HepG2 (cell line): ENCODE results near the gene RAET1L. TPM values are rescaled to one million over a fixed set of nuclear protein-coding genes. Genes with fewer than 3 reads are reported as not detected.
A peak's percentile ranks its signal among the peaks of the same experiment; 100 is the strongest.

Source experiments
- GABPA ChIP-seq, 2 experiments: IDR thresholded peaks; 2 replicates each; pipeline ENCODE4 v1.6.1; 2011 to 2016; ENCODE audit warnings: low read depth in 2 of 2, low read length in 1 of 2, missing biosample characterization in 1 of 2, missing genetic modification characterization in 1 of 2
- GATA4 ChIP-seq: sonication (generic); IDR thresholded peaks from 2 replicates; pipeline ENCODE4 v1.6.1; 2016; ENCODE audit warnings: antibody characterized with exemption, low read depth, borderline replicate concordance
- GTF3A ChIP-seq: sonication (generic); formaldehyde crosslinking; conservative IDR thresholded peaks from 2 replicates; pipeline ENCODE4 v1.4.0; 2020; ENCODE audit warnings: mild to moderate bottlenecking, missing genetic modification reagents
- MAFF ChIP-seq: IDR thresholded peaks from 2 replicates; pipeline ENCODE4 v1.6.1; 2011; ENCODE audit warnings: low read depth, low read length, improper control_type of control experiment
- ONECUT2 ChIP-seq: sonication (generic); formaldehyde crosslinking; IDR thresholded peaks from 2 replicates; pipeline ENCODE4 v1.4.0; 2020; ENCODE audit warnings: missing genetic modification reagents
- PHF20 ChIP-seq: sonication (generic); formaldehyde crosslinking; IDR thresholded peaks from 2 replicates; pipeline ENCODE4 v1.5.0; 2020; ENCODE audit warnings: mild to moderate bottlenecking, missing genetic modification reagents
- SALL1 ChIP-seq: sonication (generic); formaldehyde crosslinking; IDR thresholded peaks from 2 replicates; pipeline ENCODE4 v1.8.0; 2022; ENCODE audit warnings: mild to moderate bottlenecking, missing genetic modification reagents
- SOX13 ChIP-seq, 3 experiments: fragments of 450-650 bp in 1 of 3; sonication (generic) in 1 of 3; formaldehyde crosslinking in 1 of 3; IDR thresholded peaks in 2 of 3; conservative IDR thresholded peaks in 1 of 3; 2 replicates each; pipeline versions ENCODE4 v1.5.0 to v1.6.1; 2016 to 2020; ENCODE audit warnings: antibody characterized with exemption in 1 of 3, mild to moderate bottlenecking in 1 of 3, missing compliant biosample characterization in 1 of 3, missing genetic modification reagents in 1 of 3, moderate library complexity in 1 of 3
- ZNF136 ChIP-seq: sonication (generic); formaldehyde crosslinking; IDR thresholded peaks from 2 replicates; pipeline ENCODE4 v1.8.1; 2022; ENCODE audit warnings: low read depth, mild to moderate bottlenecking, moderate library complexity, missing genetic modification reagents
- ZNF558 ChIP-seq: sonication (generic); formaldehyde crosslinking; IDR thresholded peaks from 2 replicates; pipeline ENCODE4 v1.9.0; 2022; ENCODE audit warnings: mild to moderate bottlenecking, missing genetic modification reagents, borderline replicate concordance
- polyA plus RNA-seq, 8 experiments: library from polyadenylated mRNA; depleted of rRNA in 3 of 8; stranded (reverse) in 7 of 8; unstranded in 1 of 8; fragments of >200 nt; fragmentation: Illumina TruSeq in 4 of 8; extraction: Trizol in 4 of 8; gene quantifications; 2 replicates each; pipeline versions ENCODE4 v1.2.1 to v1.2.3, GENCODE V29; 2011 to 2016; ENCODE audit warnings: low read depth in 4 of 8, missing spikeins in 1 of 8, mixed read lengths in 1 of 8; ENCODE audit not compliant: insufficient read depth in 1 of 8
- total RNA-seq, 5 experiments: library from RNA; depleted of rRNA; stranded (reverse); fragments of >200 nt; fragmentation: Illumina TruSeq; extraction: Trizol; gene quantifications; 2 replicates each; pipeline ENCODE4 v1.2.3, GENCODE V29; 2016; ENCODE audit warnings: low read depth in 1 of 5
- TF ChIP-seq, protein P1 (sequence below): sonication (generic); formaldehyde crosslinking; IDR thresholded peaks from 2 replicates; pipeline ENCODE4 v1.4.0; 2020; ENCODE audit warnings: missing genetic modification reagents, borderline replicate concordance
- TF ChIP-seq, protein P2 (sequence below): sonication (generic); formaldehyde crosslinking; IDR thresholded peaks from 2 replicates; pipeline ENCODE4 v1.4.0; 2020; ENCODE audit warnings: missing genetic modification reagents
- TF ChIP-seq, protein P3 (sequence below): sonication (generic); formaldehyde crosslinking; IDR thresholded peaks from 2 replicates; pipeline ENCODE4 v1.4.0; 2020; ENCODE audit warnings: mild to moderate bottlenecking, missing genetic modification reagents, borderline replicate concordance
- TF ChIP-seq, protein P4 (sequence below): sonication (generic); formaldehyde crosslinking; IDR thresholded peaks from 2 replicates; pipeline ENCODE4 v1.4.0; 2020; ENCODE audit warnings: missing genetic modification reagents
- TF ChIP-seq, protein P5 (sequence below): sonication (generic); formaldehyde crosslinking; IDR thresholded peaks from 2 replicates; pipeline ENCODE4 v1.5.1; 2020; ENCODE audit warnings: mild to moderate bottlenecking, missing genetic modification reagents, borderline replicate concordance

The RAET1L gene
- total and polyA plus RNA-seq, 2 of the 13 experiments (the other 11 are each of a cell fraction or from before 2014, with no cell fraction given) = not detected

DNA sequence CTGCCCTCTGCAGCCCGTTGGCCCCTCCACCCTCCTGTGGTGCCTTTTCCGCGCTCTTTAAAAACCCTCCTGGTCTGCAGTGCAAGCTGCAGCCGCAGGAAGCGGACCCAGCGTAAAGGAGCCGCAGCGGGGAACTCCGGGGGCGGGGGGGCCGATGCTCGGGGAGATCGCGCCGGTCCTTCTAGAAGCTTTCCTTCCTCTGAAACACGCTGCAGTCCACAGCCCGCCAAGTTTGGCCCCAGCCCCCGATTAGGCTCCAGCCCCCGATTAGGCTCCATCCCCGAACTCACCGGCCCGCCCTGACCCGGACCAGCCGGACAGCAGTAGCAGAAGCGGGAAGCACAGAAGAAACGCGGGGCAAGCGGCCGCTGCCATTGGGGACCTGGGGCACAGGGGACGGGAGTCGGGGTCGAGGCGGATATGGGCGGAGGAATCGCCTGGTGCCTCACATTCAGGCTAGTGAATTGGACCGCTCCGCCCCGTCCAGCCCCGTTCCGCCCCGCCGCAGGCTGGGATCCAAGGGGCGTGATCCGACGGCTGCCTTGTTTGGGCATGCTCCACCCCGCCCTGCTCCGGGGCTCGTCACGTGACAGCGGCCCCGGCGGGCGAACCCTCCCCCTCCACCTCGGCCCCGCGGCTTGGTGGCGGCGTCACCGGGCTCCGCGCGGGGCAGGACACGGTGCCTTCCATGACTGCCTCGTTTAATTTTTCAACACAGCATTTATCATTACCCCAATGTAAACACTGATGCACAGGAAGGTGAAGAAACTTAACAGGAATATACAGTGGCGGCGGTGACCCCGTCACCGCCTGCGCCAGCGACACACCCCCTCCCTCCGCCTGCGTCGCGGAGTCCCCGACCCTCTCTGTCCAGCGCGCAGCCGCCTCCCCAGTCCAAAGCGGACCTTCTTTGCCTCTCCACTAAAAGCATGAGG lies 20.3 kb downstream of the RAET1L start (continued):
- TF ChIP-seq, protein P1, sequence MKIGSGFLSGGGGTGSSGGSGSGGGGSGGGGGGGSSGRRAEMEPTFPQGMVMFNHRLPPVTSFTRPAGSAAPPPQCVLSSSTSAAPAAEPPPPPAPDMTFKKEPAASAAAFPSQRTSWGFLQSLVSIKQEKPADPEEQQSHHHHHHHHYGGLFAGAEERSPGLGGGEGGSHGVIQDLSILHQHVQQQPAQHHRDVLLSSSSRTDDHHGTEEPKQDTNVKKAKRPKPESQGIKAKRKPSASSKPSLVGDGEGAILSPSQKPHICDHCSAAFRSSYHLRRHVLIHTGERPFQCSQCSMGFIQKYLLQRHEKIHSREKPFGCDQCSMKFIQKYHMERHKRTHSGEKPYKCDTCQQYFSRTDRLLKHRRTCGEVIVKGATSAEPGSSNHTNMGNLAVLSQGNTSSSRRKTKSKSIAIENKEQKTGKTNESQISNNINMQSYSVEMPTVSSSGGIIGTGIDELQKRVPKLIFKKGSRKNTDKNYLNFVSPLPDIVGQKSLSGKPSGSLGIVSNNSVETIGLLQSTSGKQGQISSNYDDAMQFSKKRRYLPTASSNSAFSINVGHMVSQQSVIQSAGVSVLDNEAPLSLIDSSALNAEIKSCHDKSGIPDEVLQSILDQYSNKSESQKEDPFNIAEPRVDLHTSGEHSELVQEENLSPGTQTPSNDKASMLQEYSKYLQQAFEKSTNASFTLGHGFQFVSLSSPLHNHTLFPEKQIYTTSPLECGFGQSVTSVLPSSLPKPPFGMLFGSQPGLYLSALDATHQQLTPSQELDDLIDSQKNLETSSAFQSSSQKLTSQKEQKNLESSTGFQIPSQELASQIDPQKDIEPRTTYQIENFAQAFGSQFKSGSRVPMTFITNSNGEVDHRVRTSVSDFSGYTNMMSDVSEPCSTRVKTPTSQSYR (CRISPR knock-in tag) = peak; percentile 91
- TF ChIP-seq, protein P2, sequence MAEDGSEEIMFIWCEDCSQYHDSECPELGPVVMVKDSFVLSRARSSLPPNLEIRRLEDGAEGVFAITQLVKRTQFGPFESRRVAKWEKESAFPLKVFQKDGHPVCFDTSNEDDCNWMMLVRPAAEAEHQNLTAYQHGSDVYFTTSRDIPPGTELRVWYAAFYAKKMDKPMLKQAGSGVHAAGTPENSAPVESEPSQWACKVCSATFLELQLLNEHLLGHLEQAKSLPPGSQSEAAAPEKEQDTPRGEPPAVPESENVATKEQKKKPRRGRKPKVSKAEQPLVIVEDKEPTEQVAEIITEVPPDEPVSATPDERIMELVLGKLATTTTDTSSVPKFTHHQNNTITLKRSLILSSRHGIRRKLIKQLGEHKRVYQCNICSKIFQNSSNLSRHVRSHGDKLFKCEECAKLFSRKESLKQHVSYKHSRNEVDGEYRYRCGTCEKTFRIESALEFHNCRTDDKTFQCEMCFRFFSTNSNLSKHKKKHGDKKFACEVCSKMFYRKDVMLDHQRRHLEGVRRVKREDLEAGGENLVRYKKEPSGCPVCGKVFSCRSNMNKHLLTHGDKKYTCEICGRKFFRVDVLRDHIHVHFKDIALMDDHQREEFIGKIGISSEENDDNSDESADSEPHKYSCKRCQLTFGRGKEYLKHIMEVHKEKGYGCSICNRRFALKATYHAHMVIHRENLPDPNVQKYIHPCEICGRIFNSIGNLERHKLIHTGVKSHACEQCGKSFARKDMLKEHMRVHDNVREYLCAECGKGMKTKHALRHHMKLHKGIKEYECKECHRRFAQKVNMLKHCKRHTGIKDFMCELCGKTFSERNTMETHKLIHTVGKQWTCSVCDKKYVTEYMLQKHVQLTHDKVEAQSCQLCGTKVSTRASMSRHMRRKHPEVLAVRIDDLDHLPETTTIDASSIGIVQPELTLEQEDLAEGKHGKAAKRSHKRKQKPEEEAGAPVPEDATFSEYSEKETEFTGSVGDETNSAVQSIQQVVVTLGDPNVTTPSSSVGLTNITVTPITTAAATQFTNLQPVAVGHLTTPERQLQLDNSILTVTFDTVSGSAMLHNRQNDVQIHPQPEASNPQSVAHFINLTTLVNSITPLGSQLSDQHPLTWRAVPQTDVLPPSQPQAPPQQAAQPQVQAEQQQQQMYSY = 0 out of 2 replicates have a peak, but pooled peaks have one; percentile 31
- TF ChIP-seq GATA4 (no peak), SALL1 (CRISPR knock-in tag) (no peak; the same call in 1 of the 2 replicates), MAFF (no peak), GABPA (IDR thresholded peaks at IDR 0.05; ENCODE audit: low read depth, low read length) (no peak), GABPA (CRISPR knock-in tag; IDR thresholded peaks at IDR 0.05; ENCODE audit: low read depth) (no peak), ZNF136 (no peak), ONECUT2 (CRISPR knock-in tag) (no peak), GTF3A (CRISPR knock-in tag) (no peak), SOX13 (IDR thresholded peaks at IDR 0.05) (no peak; the same call in 1 of the 2 replicates), SOX13 (CRISPR knock-in tag; conservative IDR thresholded peaks at IDR 0.05 in 1 of 2, IDR thresholded peaks at IDR 0.05 in 1 of 2) (peak in 1 of 2 experiments; percentile 24; a peak in 1 of 4 replicates), ZNF558 (CRISPR knock-in tag) (no peak), PHF20 (CRISPR knock-in tag) (no peak)
- TF ChIP-seq, protein P3, sequence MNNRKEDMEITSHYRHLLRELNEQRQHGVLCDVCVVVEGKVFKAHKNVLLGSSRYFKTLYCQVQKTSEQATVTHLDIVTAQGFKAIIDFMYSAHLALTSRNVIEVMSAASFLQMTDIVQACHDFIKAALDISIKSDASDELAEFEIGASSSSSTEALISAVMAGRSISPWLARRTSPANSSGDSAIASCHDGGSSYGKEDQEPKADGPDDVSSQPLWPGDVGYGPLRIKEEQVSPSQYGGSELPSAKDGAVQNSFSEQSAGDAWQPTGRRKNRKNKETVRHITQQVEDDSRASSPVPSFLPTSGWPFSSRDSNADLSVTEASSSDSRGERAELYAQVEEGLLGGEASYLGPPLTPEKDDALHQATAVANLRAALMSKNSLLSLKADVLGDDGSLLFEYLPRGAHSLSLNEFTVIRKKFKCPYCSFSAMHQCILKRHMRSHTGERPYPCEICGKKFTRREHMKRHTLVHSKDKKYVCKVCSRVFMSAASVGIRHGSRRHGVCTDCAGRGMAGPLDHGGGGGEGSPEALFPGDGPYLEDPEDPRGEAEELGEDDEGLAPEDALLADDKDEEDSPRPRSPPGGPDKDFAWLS (CRISPR knock-in tag) = no peak
- TF ChIP-seq, protein P4, sequence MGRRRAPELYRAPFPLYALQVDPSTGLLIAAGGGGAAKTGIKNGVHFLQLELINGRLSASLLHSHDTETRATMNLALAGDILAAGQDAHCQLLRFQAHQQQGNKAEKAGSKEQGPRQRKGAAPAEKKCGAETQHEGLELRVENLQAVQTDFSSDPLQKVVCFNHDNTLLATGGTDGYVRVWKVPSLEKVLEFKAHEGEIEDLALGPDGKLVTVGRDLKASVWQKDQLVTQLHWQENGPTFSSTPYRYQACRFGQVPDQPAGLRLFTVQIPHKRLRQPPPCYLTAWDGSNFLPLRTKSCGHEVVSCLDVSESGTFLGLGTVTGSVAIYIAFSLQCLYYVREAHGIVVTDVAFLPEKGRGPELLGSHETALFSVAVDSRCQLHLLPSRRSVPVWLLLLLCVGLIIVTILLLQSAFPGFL = peak; percentile 83; the same call in 1 of the 2 replicates
- TF ChIP-seq, protein P5, sequence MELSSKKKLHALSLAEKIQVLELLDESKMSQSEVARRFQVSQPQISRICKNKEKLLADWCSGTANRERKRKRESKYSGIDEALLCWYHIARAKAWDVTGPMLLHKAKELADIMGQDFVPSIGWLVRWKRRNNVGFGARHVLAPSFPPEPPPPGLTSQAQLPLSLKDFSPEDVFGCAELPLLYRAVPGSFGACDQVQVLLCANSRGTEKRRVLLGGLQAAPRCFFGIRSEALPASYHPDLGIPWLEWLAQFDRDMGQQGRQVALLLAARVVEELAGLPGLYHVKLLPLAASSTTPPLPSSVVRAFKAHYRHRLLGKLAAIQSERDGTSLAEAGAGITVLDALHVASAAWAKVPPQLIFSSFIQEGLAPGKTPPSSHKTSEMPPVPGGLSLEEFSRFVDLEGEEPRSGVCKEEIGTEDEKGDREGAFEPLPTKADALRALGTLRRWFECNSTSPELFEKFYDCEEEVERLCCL (CRISPR knock-in tag) = no peak
